HCT116 (cell line): ENCODE data around the gene GSG1L. TPM values are rescaled to one million over a fixed set of nuclear protein-coding genes. Genes with fewer than 3 reads are reported as not detected.

ENCODE experiments used
- ATAC-seq: fragments of 200-7000 bp; cut with Tn5 transposase; 2 replicates; pipeline ENCODE4 v1.9.1; 2020; ENCODE audit warnings: mild to moderate bottlenecking, moderate library complexity
- BruUV-seq: library from RNA; stranded (reverse); fragments of 400-500 nt; replicated peaks from 2 replicates; lab custom pipeline; 2021; lab: Mats Ljungman, UMichigan
- CTCF ChIA-PET: fragments of 300-600 bp; sonication (Branson Sonifier 250); formaldehyde crosslinking; loops from one replicate; lab custom pipeline; 2021; ENCODE audit warnings: antibody characterized with exemption; lab: Charles Lee
- POLR2A ChIA-PET: fragments of 300-600, 350-600 bp; sonication (Branson Sonifier 250); formaldehyde crosslinking; loops from one replicate; lab custom pipeline; 2021; ENCODE audit warnings: antibody characterized with exemption; lab: Charles Lee
- RAD21 ChIA-PET, 2 experiments: fragments of 300-600 bp; sonication (Branson Sonifier 250); formaldehyde crosslinking; loops; one replicate each; lab custom pipeline; 2023; ENCODE audit warnings: low total read pairs in 2 of 2; ENCODE audit not compliant: uncharacterized antibody in 2 of 2, unreplicated experiment in 2 of 2, low non-redundant PET in 1 of 2; lab: Charles Lee
- DNase-seq: peaks from one replicate; pipeline ENCODE4 v3.0.0-alpha.2; 2010; ENCODE audit warnings: low read depth, low spot score
- H2AFZ ChIP-seq: fragments of 200-600 bp; shearing (Covaris generic), sonication (generic); 2 replicates; pipeline ENCODE4 v1.6.1; 2017; ENCODE audit warnings: low read depth, mixed run types, mixed read lengths, antibody characterized with exemption, low read length; ENCODE audit not compliant: poor library complexity, severe bottlenecking
- H3K27ac ChIP-seq: 2 replicates; pipeline ENCODE4 v1.5.1; 2012; ENCODE audit warnings: low read depth, low read length
- H3K27me3 ChIP-seq: fragments of 200-600 bp; sonication (generic); 2 replicates; pipeline ENCODE4 v1.6.1; 2016; ENCODE audit warnings: mixed run types, low read length, mixed read lengths; ENCODE audit not compliant: insufficient read depth
- H3K36me3 ChIP-seq, 2 experiments: fragments of 200-500 bp in 1 of 2; fragments of 200-600 bp in 1 of 2; sonication (Bioruptor generic) in 1 of 2; sonication (generic) in 1 of 2; 2 replicates each; pipeline versions ENCODE4 v1.5.1 to v1.6.1; 2014 to 2016; ENCODE audit warnings: low read length in 2 of 2, inconsistent platforms in 1 of 2, mixed read lengths in 1 of 2, mixed run types in 1 of 2; ENCODE audit not compliant: insufficient read depth in 2 of 2, control insufficient read depth in 1 of 2
- H3K4me1 ChIP-seq, 2 experiments: fragments of 200-600 bp in 1 of 2; sonication (generic) in 1 of 2; 2 replicates each; pipeline versions ENCODE4 v1.5.1 to v1.6.1; 2012 to 2017; ENCODE audit warnings: low read length in 2 of 2, inconsistent platforms in 1 of 2, mild to moderate bottlenecking in 1 of 2, mixed read lengths in 1 of 2, mixed run types in 1 of 2, moderate library complexity in 1 of 2; ENCODE audit not compliant: insufficient read depth in 2 of 2, control insufficient read depth in 1 of 2
- H3K4me2 ChIP-seq: fragments of 200-600 bp; sonication (generic); 2 replicates; pipeline ENCODE4 v1.6.1; 2017; ENCODE audit warnings: mixed run types, low read length, mixed read lengths
- H3K4me3 ChIP-seq, 2 experiments: fragments of 200-600 bp in 1 of 2; sonication (generic) in 1 of 2; replicated peaks in 1 of 2; 2 replicates each; pipeline ENCODE4 v1.5.1; 2011 to 2016; ENCODE audit warnings: low read length in 2 of 2, control low read depth in 1 of 2, low read depth in 1 of 2, mild to moderate bottlenecking in 1 of 2, mixed read lengths in 1 of 2, mixed run types in 1 of 2
- H3K79me2 ChIP-seq: fragments of 200-600 bp; sonication (generic); 2 replicates; pipeline ENCODE4 v1.6.1; 2017; ENCODE audit warnings: mild to moderate bottlenecking, mixed run types, low read length, moderate library complexity, mixed read lengths; ENCODE audit not compliant: insufficient read depth
- H3K9ac ChIP-seq: fragments of 200-600 bp; sonication (generic); 2 replicates; pipeline ENCODE4 v1.6.1; 2016; ENCODE audit warnings: low read length, mixed read lengths
- H3K9me2 ChIP-seq: fragments of 200-600 bp; sonication (generic), shearing (Covaris generic); 2 replicates; pipeline ENCODE4 v1.6.1; 2017; ENCODE audit warnings: mixed run types, mild to moderate bottlenecking, moderate library complexity; ENCODE audit not compliant: insufficient read depth
- H3K9me3 ChIP-seq, 2 experiments: fragments of 200-500 bp in 1 of 2; fragments of 200-600 bp in 1 of 2; sonication (Bioruptor generic) in 1 of 2; sonication (generic) in 1 of 2; 2 replicates each; pipeline ENCODE4 v1.6.1; 2014 to 2017; ENCODE audit warnings: low read length in 2 of 2, mixed read lengths in 2 of 2, inconsistent platforms in 1 of 2, low read depth in 1 of 2, mild to moderate bottlenecking in 1 of 2, mixed run types in 1 of 2, moderate library complexity in 1 of 2; ENCODE audit not compliant: control insufficient read depth in 1 of 2, insufficient read depth in 1 of 2
- H4K20me1 ChIP-seq: fragments of 200-600 bp; sonication (generic), shearing (Covaris generic); 2 replicates; pipeline ENCODE4 v1.6.1; 2017; ENCODE audit warnings: mixed run types, mild to moderate bottlenecking, moderate library complexity; ENCODE audit not compliant: insufficient read depth
- CBX3 ChIP-seq: IDR thresholded peaks from 2 replicates; pipeline ENCODE4 v1.6.1; 2012; ENCODE audit warnings: low read depth
- CEBPB ChIP-seq: IDR thresholded peaks from 2 replicates; pipeline ENCODE4 v1.6.1; 2012; ENCODE audit warnings: low read depth
- EGR1 ChIP-seq: IDR thresholded peaks from 2 replicates; pipeline ENCODE4 v1.6.1; 2012; ENCODE audit warnings: low read depth
- ELF1 ChIP-seq: IDR thresholded peaks from 2 replicates; pipeline ENCODE4 v1.6.1; 2012; ENCODE audit warnings: low read depth, borderline replicate concordance
- EZH2 ChIP-seq: fragments of 200-600 bp; sonication (generic); IDR thresholded peaks from 2 replicates; pipeline ENCODE4 v1.6.1; 2017; ENCODE audit warnings: antibody characterized with exemption, mixed run types
- FOSL1 ChIP-seq: IDR thresholded peaks from 2 replicates; pipeline ENCODE4 v1.6.1; 2012; ENCODE audit warnings: low read depth
- JUND ChIP-seq: IDR thresholded peaks from 2 replicates; pipeline ENCODE4 v1.6.1; 2012
- MAX ChIP-seq: IDR thresholded peaks from 2 replicates; pipeline ENCODE4 v1.6.1; 2012
- POLR2A ChIP-seq: IDR thresholded peaks from 2 replicates; pipeline ENCODE4 v1.7.0; 2011; ENCODE audit warnings: borderline replicate concordance; ENCODE audit not compliant: insufficient read depth, insufficient read length; ENCODE audit errors: extremely low read depth
- POLR2AphosphoS5 ChIP-seq: IDR thresholded peaks from 2 replicates; pipeline ENCODE4 v1.6.1; 2011; ENCODE audit warnings: mild to moderate bottlenecking, low read depth, low read length, moderate library complexity
- RAD21 ChIP-seq: IDR thresholded peaks from 2 replicates; pipeline ENCODE4 v1.6.1; 2012; ENCODE audit warnings: low read depth, mild to moderate bottlenecking
- REST ChIP-seq: IDR thresholded peaks from 2 replicates; pipeline ENCODE4 v1.6.1; 2012; ENCODE audit warnings: low read depth
- SP1 ChIP-seq: IDR thresholded peaks from 2 replicates; pipeline ENCODE4 v1.6.1; 2012; ENCODE audit warnings: low read depth
- SRF ChIP-seq: IDR thresholded peaks from 2 replicates; pipeline ENCODE4 v1.6.1; 2012; ENCODE audit warnings: low read depth
- TCF7L2 ChIP-seq: IDR thresholded peaks from 2 replicates; pipeline ENCODE4 v1.7.0; 2011; ENCODE audit warnings: borderline replicate concordance, inconsistent platforms; ENCODE audit not compliant: insufficient read depth, insufficient read length; ENCODE audit errors: extremely low read depth
- YY1 ChIP-seq: IDR thresholded peaks from 2 replicates; pipeline ENCODE4 v1.6.1; 2011; ENCODE audit warnings: low read length, low read depth, moderate library complexity, mild to moderate bottlenecking; ENCODE audit not compliant: insufficient replicate concordance; ENCODE audit errors: extremely low read depth
- ZBTB33 ChIP-seq: IDR thresholded peaks from 2 replicates; pipeline ENCODE4 v1.6.1; 2011; ENCODE audit warnings: mild to moderate bottlenecking, low read length, moderate library complexity; ENCODE audit not compliant: insufficient replicate concordance; ENCODE audit errors: extremely low read depth
- ZFX ChIP-seq: fragments of 450-650 bp; IDR thresholded peaks from 2 replicates; pipeline ENCODE4 v1.6.1; 2017
- ZNF274 ChIP-seq: fragments of 200-500 bp; sonication (Bioruptor generic); IDR thresholded peaks from 2 replicates; pipeline ENCODE4 v1.6.1; 2014; ENCODE audit warnings: mild to moderate bottlenecking, low read depth, low read length, inconsistent platforms
- intact Hi-C: fragments of 100-400 bp; cut with micrococcal nuclease; formaldehyde crosslinking; loops from 2 replicates; pipeline ENCODE4 v1.10.0; 2022
- total RNA-seq: library from RNA; stranded (reverse); gene quantifications from one replicate; pipeline ENCODE4 v1.2.1, GENCODE V29; 2021; ENCODE audit not compliant: unreplicated experiment
- TF ChIP-seq, protein P1 (sequence below): IDR thresholded peaks from 2 replicates; pipeline ENCODE4 v1.6.1; 2012

Gene GSG1L
- total RNA-seq, 1 experiment from 2014 or later, result not detected

DNA sequence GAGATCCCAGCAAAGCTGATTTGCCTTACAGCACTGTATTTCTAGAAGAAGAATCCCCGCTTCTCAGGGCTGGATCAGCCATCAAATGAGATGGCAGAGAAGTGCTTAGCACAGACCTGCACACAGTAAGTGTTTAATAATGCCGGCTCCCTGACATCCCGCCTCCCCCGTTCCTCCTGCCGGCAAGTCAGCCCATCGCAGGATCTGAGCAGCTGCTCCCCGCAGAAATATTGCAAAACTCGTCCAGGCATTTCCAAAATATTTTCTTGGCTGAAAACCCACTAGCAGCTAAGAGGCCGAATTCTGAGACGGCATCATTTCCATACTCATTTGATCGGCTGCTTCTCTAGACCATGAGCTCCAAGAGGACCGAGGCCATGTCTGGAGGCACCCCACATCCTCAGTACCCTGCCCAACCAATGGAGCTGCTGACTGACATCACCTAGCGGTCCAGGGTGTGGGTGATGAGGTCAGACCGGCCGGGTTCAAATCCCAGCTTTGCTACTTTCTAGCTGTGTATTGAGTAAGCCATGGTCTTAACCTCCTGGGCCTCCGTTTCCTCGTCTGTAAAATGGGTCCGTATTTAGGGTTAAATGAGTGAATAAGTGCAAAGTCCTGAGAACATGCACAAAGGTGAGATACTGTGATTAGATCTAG lies 262.1 kb downstream of the GSG1L start:
- no TSS peak for BruUV-seq
- H3K27me3 ChIP-seq, result peaks cover 41% of the 10 kb centered on the region
- no peaks in the 10 kb centered on the region for H4K20me1 ChIP-seq
- CTCF ChIA-PET, result no interaction called here
- TF ChIP-seq ZFX (no peak), CBX3 (no peak), POLR2A (no peak), TCF7L2 (no peak), RAD21 (no peak), JUND (no peak), POLR2AphosphoS5 (no peak), YY1 (no peak), EZH2 (no peak), CEBPB (no peak), EGR1 (no peak), FOSL1 (no peak), ELF1 (no peak), SRF (no peak), REST (no peak), SP1 (no peak), MAX (no peak), ZBTB33 (no peak), ZNF274 (no peak)
- TF ChIP-seq, protein P1, sequence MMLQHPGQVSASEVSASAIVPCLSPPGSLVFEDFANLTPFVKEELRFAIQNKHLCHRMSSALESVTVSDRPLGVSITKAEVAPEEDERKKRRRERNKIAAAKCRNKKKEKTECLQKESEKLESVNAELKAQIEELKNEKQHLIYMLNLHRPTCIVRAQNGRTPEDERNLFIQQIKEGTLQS, result no peak
- no peaks in the 10 kb centered on the region for H3K9me3 ChIP-seq
- H3K79me2 ChIP-seq, result no peaks in the 10 kb centered on the region
- H3K4me2 ChIP-seq, result no peak overlapping the region
- no peak overlapping the region for H3K4me3 ChIP-seq
- DNase-seq (no peak), ATAC-seq (no peak)
- POLR2A ChIA-PET, result no interaction called here
- H3K9me2 ChIP-seq, result no peaks in the 10 kb centered on the region
- RAD21 ChIA-PET, result no interaction called here
- no peak overlapping the region for H2AFZ ChIP-seq
- intact Hi-C loops, result no loop called here
- no peak overlapping the region for H3K27ac ChIP-seq
- no peaks in the 10 kb centered on the region for H3K36me3 ChIP-seq
- no peak overlapping the region for H3K9ac ChIP-seq
- H3K4me1 ChIP-seq, result no peaks in the 10 kb centered on the region
